ENCODE results near the gene FUBP3. TPM values are rescaled to one million over a fixed set of nuclear protein-coding genes. Genes with fewer than 3 reads are reported as not detected.

FUBP3 gene
- polyA plus RNA-seq, 3 donors = 9.5 to 17.3 (median 16.3) TPM

DNA sequence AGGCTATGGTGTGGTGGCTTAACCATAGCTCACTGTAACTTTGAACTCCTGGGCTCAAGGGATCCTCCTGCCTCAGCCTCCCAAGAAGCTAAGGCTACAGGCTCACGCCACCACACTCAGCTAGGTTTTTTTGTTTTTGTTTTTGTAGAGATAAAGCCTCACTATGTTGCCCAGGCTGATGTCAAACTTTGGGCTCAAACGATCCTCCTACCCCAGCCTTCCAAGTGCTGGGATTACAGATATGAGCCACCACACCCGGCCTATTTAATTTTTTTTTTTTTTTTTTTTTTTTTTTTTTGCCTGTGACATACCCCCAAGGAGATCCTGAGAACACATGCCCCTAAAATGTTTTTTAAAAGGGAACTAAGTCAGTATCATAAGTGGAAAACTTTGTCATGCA is 10.4 kb downstream of the FUBP3 start:
- no peak overlapping the region for H2AFZ ChIP-seq (ENCODE audit: insufficient read depth, low read depth, low read length, poor library complexity, severe bottlenecking)
- no peak overlapping the region for H3K4me3 Mint-ChIP-seq
- H3K27ac Mint-ChIP-seq = no peak overlapping the region
- no peak overlapping the region for H3K27ac ChIP-seq (ENCODE audit: low read depth in 1 of 2, low read length in 2 of 2)
- WGBS (ENCODE audit: insufficient coverage) = no CpG with 5 or more reads among the region's 3 CpGs
- H3K36me3 Mint-ChIP-seq = peaks cover 13 to 28% of the 10 kb centered on the region in 2 donors
- H3K4me1 Mint-ChIP-seq = peaks cover 2% of the 10 kb centered on the region
- TF ChIP-seq, protein P1, sequence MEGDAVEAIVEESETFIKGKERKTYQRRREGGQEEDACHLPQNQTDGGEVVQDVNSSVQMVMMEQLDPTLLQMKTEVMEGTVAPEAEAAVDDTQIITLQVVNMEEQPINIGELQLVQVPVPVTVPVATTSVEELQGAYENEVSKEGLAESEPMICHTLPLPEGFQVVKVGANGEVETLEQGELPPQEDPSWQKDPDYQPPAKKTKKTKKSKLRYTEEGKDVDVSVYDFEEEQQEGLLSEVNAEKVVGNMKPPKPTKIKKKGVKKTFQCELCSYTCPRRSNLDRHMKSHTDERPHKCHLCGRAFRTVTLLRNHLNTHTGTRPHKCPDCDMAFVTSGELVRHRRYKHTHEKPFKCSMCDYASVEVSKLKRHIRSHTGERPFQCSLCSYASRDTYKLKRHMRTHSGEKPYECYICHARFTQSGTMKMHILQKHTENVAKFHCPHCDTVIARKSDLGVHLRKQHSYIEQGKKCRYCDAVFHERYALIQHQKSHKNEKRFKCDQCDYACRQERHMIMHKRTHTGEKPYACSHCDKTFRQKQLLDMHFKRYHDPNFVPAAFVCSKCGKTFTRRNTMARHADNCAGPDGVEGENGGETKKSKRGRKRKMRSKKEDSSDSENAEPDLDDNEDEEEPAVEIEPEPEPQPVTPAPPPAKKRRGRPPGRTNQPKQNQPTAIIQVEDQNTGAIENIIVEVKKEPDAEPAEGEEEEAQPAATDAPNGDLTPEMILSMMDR (IDR thresholded peaks at IDR 0.05) = no peak
- no peak overlapping the region for H3K4me2 ChIP-seq (replicated peaks; ENCODE audit: extremely low read depth, low read length, poor library complexity, severe bottlenecking)
- H3K27me3 Mint-ChIP-seq (ENCODE audit: low read depth in 3 of 3) = no peaks in the 10 kb centered on the region
- H4K20me1 ChIP-seq (ENCODE audit: insufficient read depth, low read length) = peaks cover 84% of the 10 kb centered on the region
- no peak overlapping the region for H3K4me3 ChIP-seq (replicated peaks in 1 of 3; ENCODE audit: low read depth in 2 of 3, low read length in 3 of 3)
- peaks cover 72% of the 10 kb centered on the region for H3K79me2 ChIP-seq (ENCODE audit: insufficient read depth, low read length)
- peaks cover 12 to 47% of the 10 kb centered on the region in 2 donors for H3K36me3 ChIP-seq (replicated peaks in 1 of 2; ENCODE audit: control insufficient read depth in 1 of 2, insufficient read depth in 2 of 2, low read length in 2 of 2)
- no peak for DNase-seq
- H3K9ac ChIP-seq (ENCODE audit: insufficient read depth, low read length, poor library complexity, severe bottlenecking) = no peak overlapping the region
- no peaks in the 10 kb centered on the region for H3K4me1 ChIP-seq (ENCODE audit: control insufficient read depth in 1 of 2, insufficient read depth in 2 of 2, low read length in 2 of 2)
- H3K9me3 Mint-ChIP-seq = peaks cover 0 to 2% (median 0%) of the 10 kb centered on the region in 7 donors
- H3K9me3 ChIP-seq (replicated peaks in 1 of 2; ENCODE audit: control insufficient read depth in 1 of 2, insufficient read depth in 1 of 2, low read length in 2 of 2) = no peaks in the 10 kb centered on the region
- intact Hi-C loops (cut with micrococcal nuclease) = no loop called here
- H3K27me3 ChIP-seq (ENCODE audit: control insufficient read depth in 2 of 2, insufficient read depth in 2 of 2, low read length in 2 of 2) = no peaks in the 10 kb centered on the region

DNA sequence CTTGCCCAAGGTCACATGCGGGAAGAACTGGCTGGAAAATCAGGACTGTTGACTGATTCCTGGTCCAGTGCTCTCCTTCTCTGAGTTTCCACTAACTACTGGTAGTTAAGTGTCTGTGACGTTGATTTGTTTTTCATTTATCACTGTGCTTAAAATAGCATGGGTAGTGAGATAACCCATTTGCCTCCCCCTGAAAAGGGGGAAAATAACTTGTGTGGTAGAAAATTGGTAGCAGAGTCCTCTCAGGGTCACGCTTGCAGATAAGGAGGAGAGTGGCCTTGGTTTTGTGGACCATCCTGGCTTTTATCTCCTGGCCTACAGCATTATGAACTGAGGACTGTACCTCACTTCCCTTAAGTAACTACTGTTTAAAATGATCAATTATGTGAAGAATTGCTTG is 10.9 kb downstream of the FUBP3 start:
- peaks cover 2% of the 10 kb centered on the region for H3K4me1 Mint-ChIP-seq
- 100% methylated on average over 1 of the region's 3 CpGs for WGBS (ENCODE audit: insufficient coverage)
- Histone ChIP-seq H2AFZ (ENCODE audit: insufficient read depth, low read depth, low read length, poor library complexity, severe bottlenecking) (no peak overlapping the region), H4K20me1 (ENCODE audit: insufficient read depth, low read length) (peaks cover 78% of the 10 kb centered on the region), H3K4me1 (ENCODE audit: control insufficient read depth in 1 of 2, insufficient read depth in 2 of 2, low read length in 2 of 2) (no peaks in the 10 kb centered on the region), H3K36me3 (replicated peaks in 1 of 2; ENCODE audit: control insufficient read depth in 1 of 2, insufficient read depth in 2 of 2, low read length in 2 of 2) (peaks cover 13 to 50% of the 10 kb centered on the region in 2 donors), H3K27me3 (ENCODE audit: control insufficient read depth in 2 of 2, insufficient read depth in 2 of 2, low read length in 2 of 2) (no peaks in the 10 kb centered on the region), H3K9me3 (replicated peaks in 1 of 2; ENCODE audit: control insufficient read depth in 1 of 2, insufficient read depth in 1 of 2, low read length in 2 of 2) (no peaks in the 10 kb centered on the region), H3K4me3 (replicated peaks in 1 of 3; ENCODE audit: low read depth in 2 of 3, low read length in 3 of 3) (no peak overlapping the region), H3K4me2 (replicated peaks; ENCODE audit: extremely low read depth, low read length, poor library complexity, severe bottlenecking) (no peak overlapping the region), H3K27ac (ENCODE audit: low read depth in 1 of 2, low read length in 2 of 2) (no peak overlapping the region), H3K79me2 (ENCODE audit: insufficient read depth, low read length) (peaks cover 67% of the 10 kb centered on the region), H3K9ac (ENCODE audit: insufficient read depth, low read length, poor library complexity, severe bottlenecking) (no peak overlapping the region)
- no peaks in the 10 kb centered on the region for H3K27me3 Mint-ChIP-seq (ENCODE audit: low read depth in 3 of 3)
- peak overlapping the region in 1 of 7 donors; percentile 30 for H3K27ac Mint-ChIP-seq
- peaks cover 13 to 33% of the 10 kb centered on the region in 2 donors for H3K36me3 Mint-ChIP-seq
- peaks cover 0 to 2% (median 0%) of the 10 kb centered on the region in 7 donors for H3K9me3 Mint-ChIP-seq
- TF ChIP-seq, protein P1 (IDR thresholded peaks at IDR 0.05) = no peak
- H3K4me3 Mint-ChIP-seq = no peak overlapping the region
- intact Hi-C loops (cut with micrococcal nuclease) = no loop called here
- DNase-seq = no peak
